ENCODE results near the gene TMEM245. TPM values are rescaled to one million over a fixed set of nuclear protein-coding genes. Genes with fewer than 3 reads are reported as not detected.

The TMEM245 gene
- total RNA-seq: 10 to 100 TPM; 69.9 to 73.3 TPM

DNA sequence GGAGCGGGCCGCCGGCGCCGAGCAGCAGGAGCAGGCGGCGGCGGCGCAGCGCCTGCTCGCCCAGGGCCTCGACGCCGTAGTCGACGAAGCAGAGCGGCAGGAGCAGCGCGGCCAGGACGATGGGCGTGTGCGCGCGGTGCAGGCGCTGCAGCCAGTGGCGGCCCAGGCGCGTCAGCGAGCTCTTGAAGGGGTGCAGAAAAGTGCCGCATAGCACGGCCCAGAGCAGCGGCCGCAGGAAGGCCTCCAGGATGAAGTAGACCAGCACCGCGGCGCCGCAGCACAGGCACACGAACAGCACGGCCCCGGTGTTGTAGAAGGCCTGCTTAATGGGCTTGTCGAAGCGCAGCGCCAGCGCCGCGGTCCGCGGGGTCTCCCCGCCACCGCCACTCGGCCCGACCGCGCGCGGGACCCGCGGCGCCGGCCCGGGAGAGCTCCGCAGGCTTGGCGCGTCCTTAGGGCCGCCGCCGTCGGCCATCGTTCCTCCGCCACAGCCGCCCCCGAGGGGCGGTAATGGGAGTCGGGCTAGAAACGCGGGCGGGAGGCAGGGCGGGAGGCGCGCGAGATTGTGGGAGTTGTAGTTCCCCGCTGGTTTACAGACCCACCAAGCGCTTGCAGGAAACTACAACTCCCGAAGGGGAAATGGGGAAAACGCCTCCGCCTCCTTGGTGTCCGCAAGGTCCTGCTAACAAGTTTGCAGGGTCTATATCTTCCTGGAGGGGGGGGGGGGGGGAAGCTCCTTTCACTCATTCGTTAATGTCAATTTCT is at the start of gene TMEM245:
TSS of gene TMEM245 (minus strand) at position 509 of the 765 bp plus-strand sequence. CDS start at position 475, 34 bp downstream.

DNA sequence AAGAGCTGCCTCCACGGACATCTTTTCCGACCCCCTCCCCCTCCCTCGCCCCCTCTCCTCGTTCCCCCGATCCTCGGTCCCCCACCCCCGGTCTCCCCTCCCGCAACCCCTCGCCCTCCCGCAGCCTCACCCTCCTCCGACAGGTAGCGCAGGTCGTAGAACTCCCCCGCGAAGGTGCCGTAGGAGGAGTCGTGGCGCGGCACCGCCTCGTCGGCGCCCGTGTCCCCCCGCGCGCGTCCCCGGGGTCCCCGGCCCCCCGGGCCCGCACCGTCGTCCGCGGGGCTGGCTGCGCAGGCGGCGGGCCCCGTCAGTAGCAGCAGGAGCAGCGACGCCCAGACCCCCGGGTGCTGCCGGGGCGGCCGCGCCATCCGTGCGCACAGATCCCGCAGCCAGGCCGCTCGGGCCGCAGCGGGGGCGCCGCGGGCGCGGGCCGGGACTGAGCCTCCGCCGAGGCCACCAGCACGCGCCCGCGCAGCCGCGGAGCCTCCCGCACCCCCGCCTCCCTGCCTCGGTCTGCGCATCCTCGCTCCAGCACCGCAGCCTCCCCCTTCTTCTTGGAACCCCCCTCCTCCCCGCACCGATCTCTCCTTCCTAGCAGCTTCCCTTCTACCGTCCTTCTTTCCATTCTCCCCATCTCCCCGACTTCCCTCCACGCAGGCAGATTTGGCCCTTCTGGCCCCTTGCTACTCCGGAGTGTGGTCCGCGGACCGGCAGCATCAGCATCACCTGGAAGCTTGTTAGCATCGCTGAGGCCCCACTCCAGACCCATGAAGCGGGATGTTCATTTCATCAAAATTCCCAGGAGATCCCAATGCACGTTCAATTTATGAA is 47.2 kb upstream of the TMEM245 start, which contains the start of gene FRRS1L:
TSS of gene FRRS1L (minus strand) at position 479 of the 831 bp plus-strand sequence. CDS start at position 368, 111 bp downstream.

DNA sequence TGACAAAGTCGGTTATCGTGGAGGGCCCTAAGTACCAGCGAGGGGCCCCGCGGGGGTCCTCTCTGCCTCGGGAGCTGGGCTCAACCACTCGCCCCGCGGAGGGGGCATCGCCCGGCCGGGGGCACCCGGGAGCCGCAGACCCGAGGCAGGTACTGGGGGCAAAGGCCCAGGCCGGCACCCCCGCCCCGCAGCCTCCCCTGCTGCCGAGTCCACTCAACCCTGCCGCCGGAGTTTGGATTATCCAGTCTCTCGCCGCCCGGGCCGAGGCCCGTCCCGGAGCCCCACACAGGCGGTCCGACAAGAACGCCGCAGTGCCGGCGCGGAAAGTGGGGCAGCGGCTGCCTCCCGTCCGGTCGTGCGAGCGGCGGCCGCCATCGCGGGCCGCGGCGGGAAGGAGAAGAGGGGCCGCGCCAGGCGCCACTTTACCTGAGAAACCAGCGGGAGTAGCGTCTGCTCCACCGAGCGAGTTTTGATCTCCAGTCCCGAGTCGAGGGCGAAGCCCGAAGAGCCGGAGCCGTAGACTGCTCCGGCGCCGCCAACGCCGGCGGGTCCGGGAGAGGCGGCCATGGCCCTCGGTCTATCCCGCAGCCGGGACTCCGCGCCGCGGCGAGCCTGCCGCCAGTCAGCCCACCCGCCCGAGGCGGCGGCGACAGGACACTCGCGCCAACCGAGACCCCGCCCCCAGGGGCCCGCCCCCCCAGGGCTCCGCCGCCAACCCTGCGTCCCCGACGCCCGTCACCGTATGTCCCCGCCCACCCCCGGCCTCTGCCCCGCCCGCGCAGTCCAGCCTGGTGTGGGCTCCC is 106.7 kb downstream of the TMEM245 start, which contains the start of gene CTNNAL1:
TSS of gene CTNNAL1 (minus strand) at position 624 of the 803 bp plus-strand sequence. CDS start at position 567, 57 bp downstream.

Small RNA genes within 50 kb of the gene (small RNA-seq; reads per million reads assigned to genes)
- gene MIR32: 13.8 to 30.8 reads per million in 2 donors
- 0 reads per million in 2 donors for gene RF00019

Other genes with a start within 250 kb of the TMEM245 start
- gene ELP1, start 185.8 kb downstream of the TMEM245 start, total RNA-seq: 10 to 100 TPM; 28.2 to 34.0 TPM
- gene ABITRAM, start 185.5 kb downstream of the TMEM245 start, total RNA-seq: 1 to 10 TPM; 5.5 to 8.3 TPM
- gene CTNNAL1, start 106.4 kb downstream of the TMEM245 start, total RNA-seq: 10 to 100 TPM; 23.1 to 25.3 TPM
- gene FRRS1L, start 47.3 kb upstream of the TMEM245 start, total RNA-seq: not detected
- gene EPB41L4B, start 201.1 kb upstream of the TMEM245 start, total RNA-seq: under 1 TPM in 1 of 2 donors, not detected in 1; under 0.01 TPM